Parathyroid adenoma (tissue), 2 donors: ENCODE results near the gene PDZD7.

Source experiments
- H2AFZ ChIP-seq: fragments of 300-600 bp; sonication (generic); one replicate; pipeline ENCODE4 v1.7.0; 2017; ENCODE audit warnings: antibody characterized with exemption, mild to moderate bottlenecking
- H3K27ac ChIP-seq: fragments of 300-600 bp; sonication (generic); one replicate; pipeline ENCODE4 v1.7.0; 2017
- H3K27me3 ChIP-seq: fragments of 300-600 bp; sonication (generic); one replicate; pipeline ENCODE4 v1.7.0; 2017; ENCODE audit warnings: low read length; ENCODE audit not compliant: control insufficient read depth, insufficient read depth
- H3K36me3 ChIP-seq: fragments of 300-600 bp; sonication (generic); one replicate; pipeline ENCODE4 v1.7.0; 2017; ENCODE audit warnings: low read length; ENCODE audit not compliant: control insufficient read depth, insufficient read depth
- H3K4me1 ChIP-seq: fragments of 300-600 bp; sonication (generic); one replicate; pipeline ENCODE4 v1.7.0; 2017; ENCODE audit warnings: control low read depth
- H3K4me2 ChIP-seq: fragments of 300-600 bp; sonication (generic); one replicate; pipeline ENCODE4 v1.7.0; 2017; ENCODE audit warnings: low read length
- H3K4me3 ChIP-seq: fragments of 300-600 bp; sonication (generic); one replicate; pipeline ENCODE4 v1.7.0; 2017; ENCODE audit warnings: low read depth, low read length
- H3K79me2 ChIP-seq: fragments of 300-600 bp; sonication (generic); one replicate; pipeline ENCODE4 v1.7.0; 2017; ENCODE audit warnings: control low read depth
- H3K9ac ChIP-seq: fragments of 300-600 bp; sonication (generic); one replicate; pipeline ENCODE4 v1.7.0; 2017; ENCODE audit warnings: mild to moderate bottlenecking
- H3K9me3 ChIP-seq: fragments of 300-600 bp; sonication (generic); one replicate; pipeline ENCODE4 v1.7.0; 2017; ENCODE audit warnings: low read length; ENCODE audit not compliant: control insufficient read depth
- TF ChIP-seq, protein P1 (sequence below): fragments of 300-600 bp; sonication (generic); IDR thresholded peaks from one replicate; pipeline ENCODE4 v1.7.0; 2017; ENCODE audit warnings: antibody characterized with exemption, mild to moderate bottlenecking
- donor health status: primary hyperparathyroidism.

The PDZD7 gene

DNA sequence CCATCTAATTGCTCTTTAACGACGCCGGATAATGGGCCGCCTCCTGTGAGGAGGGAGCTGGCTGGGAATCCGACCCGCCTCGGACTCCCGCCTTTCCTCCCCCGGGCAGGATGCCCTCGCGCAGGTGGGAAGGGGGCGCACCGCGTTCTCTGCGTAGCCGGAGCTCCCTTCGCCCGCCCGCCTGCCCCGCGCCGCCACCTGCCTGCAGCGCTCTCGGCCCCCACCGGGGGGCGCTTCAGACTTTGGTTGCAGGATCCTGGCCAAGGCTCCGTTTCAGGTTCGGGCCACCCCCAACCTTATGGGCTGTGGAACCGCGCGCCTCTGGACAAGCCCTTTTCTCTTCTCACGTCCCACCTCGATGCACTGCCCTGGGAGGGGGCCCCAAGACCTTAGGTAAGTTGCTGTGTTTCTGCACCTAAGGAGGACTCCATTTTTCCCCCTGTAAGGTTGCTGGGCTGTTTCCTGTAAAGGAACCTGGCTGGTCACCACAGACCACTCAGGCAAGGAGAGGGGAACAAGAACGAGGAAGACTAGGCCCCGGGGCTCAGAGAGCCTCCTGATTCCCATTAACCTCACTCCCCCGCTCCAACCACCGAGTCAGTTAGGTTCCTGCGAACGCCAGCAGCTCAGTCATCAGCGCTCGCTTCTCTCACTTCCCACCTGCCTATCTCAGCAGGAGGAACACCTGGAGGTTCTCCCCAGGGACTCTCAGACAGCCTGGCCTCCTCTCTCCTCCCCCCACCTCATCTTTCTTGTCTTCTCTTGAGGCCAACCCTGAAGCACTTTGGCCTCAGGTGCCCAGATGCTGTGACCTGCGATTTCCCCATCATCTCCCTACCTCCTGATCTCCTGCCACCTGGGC is 19.5 kb upstream of the PDZD7 start:
- H3K79me2 ChIP-seq: no peaks in the 10 kb centered on the region
- peak overlapping the region; percentile 16 for H2AFZ ChIP-seq
- H3K4me3 ChIP-seq: no peak overlapping the region
- no peaks in the 10 kb centered on the region for H3K27me3 ChIP-seq
- H3K4me2 ChIP-seq: peak overlapping the region; percentile 21
- no peak overlapping the region for H3K27ac ChIP-seq
- no peaks in the 10 kb centered on the region for H3K36me3 ChIP-seq
- H3K4me1 ChIP-seq: peaks cover 4% of the 10 kb centered on the region
- no peaks in the 10 kb centered on the region for H3K9me3 ChIP-seq
- H3K9ac ChIP-seq: no peak overlapping the region
- TF ChIP-seq, protein P1, sequence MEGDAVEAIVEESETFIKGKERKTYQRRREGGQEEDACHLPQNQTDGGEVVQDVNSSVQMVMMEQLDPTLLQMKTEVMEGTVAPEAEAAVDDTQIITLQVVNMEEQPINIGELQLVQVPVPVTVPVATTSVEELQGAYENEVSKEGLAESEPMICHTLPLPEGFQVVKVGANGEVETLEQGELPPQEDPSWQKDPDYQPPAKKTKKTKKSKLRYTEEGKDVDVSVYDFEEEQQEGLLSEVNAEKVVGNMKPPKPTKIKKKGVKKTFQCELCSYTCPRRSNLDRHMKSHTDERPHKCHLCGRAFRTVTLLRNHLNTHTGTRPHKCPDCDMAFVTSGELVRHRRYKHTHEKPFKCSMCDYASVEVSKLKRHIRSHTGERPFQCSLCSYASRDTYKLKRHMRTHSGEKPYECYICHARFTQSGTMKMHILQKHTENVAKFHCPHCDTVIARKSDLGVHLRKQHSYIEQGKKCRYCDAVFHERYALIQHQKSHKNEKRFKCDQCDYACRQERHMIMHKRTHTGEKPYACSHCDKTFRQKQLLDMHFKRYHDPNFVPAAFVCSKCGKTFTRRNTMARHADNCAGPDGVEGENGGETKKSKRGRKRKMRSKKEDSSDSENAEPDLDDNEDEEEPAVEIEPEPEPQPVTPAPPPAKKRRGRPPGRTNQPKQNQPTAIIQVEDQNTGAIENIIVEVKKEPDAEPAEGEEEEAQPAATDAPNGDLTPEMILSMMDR: peak; percentile 81

DNA sequence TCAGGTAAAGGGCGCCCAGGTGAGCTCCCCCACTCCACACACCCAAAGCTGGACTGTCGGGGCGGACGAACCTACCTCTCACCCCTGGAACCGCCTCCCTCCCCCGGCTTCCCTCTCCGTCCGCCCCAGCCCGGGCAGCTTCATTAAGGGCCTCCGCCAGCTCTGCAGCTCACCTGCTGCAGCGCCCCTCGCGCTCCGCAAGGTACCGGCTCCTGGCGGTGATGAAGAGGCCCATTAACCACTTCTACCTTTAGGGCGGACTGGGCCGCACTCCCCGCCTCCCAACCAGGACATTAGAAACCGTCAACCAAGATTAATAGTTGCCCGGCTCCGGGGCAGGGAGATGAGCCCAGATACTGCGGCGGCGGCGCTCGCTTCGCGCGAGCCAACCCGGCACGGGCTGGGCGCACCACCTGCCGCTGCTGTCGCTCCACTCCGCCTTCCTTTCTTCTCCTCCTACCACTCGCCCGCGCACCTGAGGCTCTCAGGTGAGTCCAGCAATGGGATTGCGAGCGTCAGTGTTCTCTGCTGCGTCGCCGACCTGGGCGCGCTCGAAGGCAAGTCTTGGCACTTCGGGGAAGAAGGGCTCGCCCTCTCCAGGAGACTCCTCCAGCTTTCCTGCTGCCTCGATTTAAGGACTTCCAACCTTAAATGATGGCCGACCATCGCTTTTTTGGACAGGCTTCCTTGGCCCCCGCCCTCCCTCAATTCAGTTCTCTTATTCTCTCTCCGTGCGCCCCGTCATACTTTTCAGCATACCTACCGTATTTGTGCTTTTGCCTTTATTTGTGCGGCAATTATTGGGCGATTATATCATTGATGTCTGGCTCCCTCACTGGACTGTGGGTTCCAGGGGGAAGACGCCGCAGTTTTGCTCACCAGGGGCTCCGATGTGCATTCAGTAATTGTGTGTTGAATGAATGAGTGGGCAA is 17.3 kb upstream of the PDZD7 start:
- no peaks in the 10 kb centered on the region for H3K36me3 ChIP-seq
- H3K4me3 ChIP-seq: no peak overlapping the region
- no peak overlapping the region for H3K4me2 ChIP-seq
- H3K27ac ChIP-seq: no peak overlapping the region
- no peaks in the 10 kb centered on the region for H3K9me3 ChIP-seq
- peaks cover 4% of the 10 kb centered on the region for H3K4me1 ChIP-seq
- TF ChIP-seq, protein P1: no peak
- no peaks in the 10 kb centered on the region for H3K79me2 ChIP-seq
- peak overlapping the region; percentile 13 for H2AFZ ChIP-seq
- H3K27me3 ChIP-seq: no peaks in the 10 kb centered on the region
- H3K9ac ChIP-seq: no peak overlapping the region

DNA sequence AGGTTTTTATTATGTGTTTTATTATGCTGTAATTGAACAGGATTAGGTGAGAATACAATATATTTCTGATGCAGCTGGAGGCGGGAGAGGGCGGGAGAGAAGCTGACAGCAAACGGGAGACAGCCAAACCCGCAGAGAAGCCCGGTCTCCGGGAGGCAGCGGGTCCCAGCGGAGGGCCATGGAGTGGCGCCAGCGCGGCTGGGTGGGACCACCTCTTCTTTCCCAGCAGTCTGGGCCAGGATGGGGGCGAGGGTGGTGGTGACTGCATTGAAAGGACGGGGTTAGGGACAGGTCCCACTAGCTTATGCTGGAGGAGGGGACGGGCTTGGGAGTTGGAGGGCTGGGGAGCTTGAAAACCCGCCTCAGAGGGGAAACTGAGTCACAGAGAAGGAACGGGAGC is 16.3 kb upstream of the PDZD7 start:
- Histone ChIP-seq H3K36me3 (no peaks in the 10 kb centered on the region), H3K27me3 (no peaks in the 10 kb centered on the region), H3K4me1 (peaks cover 6% of the 10 kb centered on the region), H3K27ac (no peak overlapping the region), H3K9ac (no peak overlapping the region), H3K9me3 (no peaks in the 10 kb centered on the region), H2AFZ (no peak overlapping the region), H3K4me3 (no peak overlapping the region), H3K4me2 (no peak overlapping the region), H3K79me2 (no peaks in the 10 kb centered on the region)
- TF ChIP-seq, protein P1: no peak

DNA sequence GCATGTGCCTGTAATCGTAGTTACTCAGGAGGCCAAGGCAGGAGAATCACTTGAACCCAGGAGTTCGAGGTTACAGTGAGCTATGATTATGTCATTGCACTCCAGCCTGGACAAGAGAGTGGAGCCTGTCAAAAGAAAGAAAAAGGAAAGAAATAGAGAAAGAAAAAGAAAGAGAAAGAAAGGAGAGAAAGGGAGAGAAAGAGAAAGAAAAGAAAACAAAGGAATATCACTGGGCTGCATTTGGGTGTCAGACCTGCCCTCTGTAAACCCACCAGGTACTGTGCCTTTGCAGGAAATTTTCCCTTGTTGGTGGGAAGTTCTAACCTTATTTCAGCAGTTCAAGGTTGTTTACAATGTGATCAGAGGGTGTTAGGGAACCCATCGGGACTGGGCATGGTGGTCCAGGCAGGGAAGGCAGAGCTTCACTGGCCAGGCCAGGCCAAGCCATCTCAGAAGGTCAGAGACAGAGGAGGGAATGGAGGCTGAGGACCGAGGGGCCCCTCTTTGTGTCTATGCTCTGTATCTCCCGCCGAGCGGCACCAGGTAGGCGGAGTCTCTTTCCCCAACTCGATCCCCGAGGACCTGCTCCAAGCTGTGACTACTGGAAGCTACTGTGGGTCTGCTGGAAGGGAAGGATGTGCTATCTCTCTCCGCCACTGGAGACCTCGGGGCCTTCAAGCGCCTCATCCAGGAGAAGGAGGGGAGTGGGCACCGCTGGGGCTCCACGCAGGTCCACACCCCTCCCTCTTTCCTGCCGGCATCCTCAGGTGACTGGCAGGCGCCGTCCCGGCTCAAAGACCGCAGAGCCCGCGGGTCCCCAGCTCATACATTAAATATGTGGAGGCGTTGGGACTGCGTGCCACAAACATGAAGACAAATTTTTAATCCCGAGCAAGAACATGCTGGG is 15.7 kb upstream of the PDZD7 start:
- Histone ChIP-seq H3K4me1 (peaks cover 12% of the 10 kb centered on the region), H3K36me3 (no peaks in the 10 kb centered on the region), H3K4me3 (no peak overlapping the region), H3K27ac (no peak overlapping the region), H3K9ac (no peak overlapping the region), H3K27me3 (no peaks in the 10 kb centered on the region), H3K79me2 (no peaks in the 10 kb centered on the region), H3K4me2 (no peak overlapping the region), H2AFZ (no peak overlapping the region), H3K9me3 (no peaks in the 10 kb centered on the region)
- TF ChIP-seq, protein P1: no peak
